ENCODE data around the gene KIFBP. TPM values are rescaled to one million over a fixed set of nuclear protein-coding genes. Genes with fewer than 3 reads are reported as not detected.

Gene KIFBP
- total and polyA plus RNA-seq, 2 donors (not counting 1 experiment from before 2014, with no cell fraction given) = 29.7 to 62.0 TPM

DNA sequence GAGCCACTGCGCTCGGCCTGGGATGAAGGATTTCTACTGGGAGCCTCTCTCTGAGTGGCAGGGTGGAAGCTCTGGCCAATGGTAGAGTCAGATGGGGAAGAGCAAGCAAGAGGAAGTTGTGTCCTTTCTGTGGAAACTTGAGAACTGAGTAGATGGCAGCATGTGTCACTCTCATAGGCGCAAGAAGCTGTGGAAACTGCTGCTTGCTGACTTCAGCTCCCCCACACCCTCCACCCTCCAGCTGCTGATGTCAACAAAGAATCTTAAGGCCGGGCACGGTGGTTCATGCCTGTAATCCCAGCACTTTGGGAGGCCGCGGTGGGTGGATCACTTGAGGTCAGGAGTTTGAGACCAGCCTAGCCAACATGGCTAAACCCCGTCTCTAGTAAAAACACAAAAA lies 59.5 kb downstream of the KIFBP start:
- TF ChIP-seq EZH2 (IDR thresholded peaks at IDR 0.05; ENCODE audit: low read length, missing control alignments) (no peak), CTCF (conservative IDR thresholded peaks at IDR 0.05 in 1 of 2, IDR thresholded peaks at IDR 0.05 in 1 of 2; ENCODE audit: low read depth in 1 of 2, low read length in 2 of 2) (no peak)
- no peak overlapping the region for H3K27ac ChIP-seq (ENCODE audit: insufficient read depth, low read length)
- peak in 1 of 2 donors; percentile 72 for DNase-seq (ENCODE audit: low read depth in 2 of 2)
- H3K79me2 ChIP-seq (ENCODE audit: control insufficient read depth, insufficient read depth, low read length) = no peaks in the 10 kb centered on the region
- H3K4me3 ChIP-seq (replicated peaks in 1 of 4; ENCODE audit: control extremely low read depth in 1 of 4, insufficient read depth in 1 of 4, low read depth in 3 of 4, low read length in 4 of 4) = no peak overlapping the region
- no peaks in the 10 kb centered on the region for H3K36me3 ChIP-seq (ENCODE audit: control insufficient read depth, insufficient read depth, low read length)
- no peaks in the 10 kb centered on the region for H3K27me3 ChIP-seq (ENCODE audit: control insufficient read depth, insufficient read depth, low read length)
- H3K9ac ChIP-seq (ENCODE audit: insufficient read depth, low read length) = no peak overlapping the region
- no peak overlapping the region for H3K4me2 ChIP-seq (ENCODE audit: extremely low read depth, insufficient read depth, low read length)
- H4K20me1 ChIP-seq (ENCODE audit: control insufficient read depth, extremely low read depth, insufficient read depth, low read length) = no peaks in the 10 kb centered on the region
- H2AFZ ChIP-seq (ENCODE audit: low read length) = peak overlapping the region; percentile 26
- H3K9me3 ChIP-seq (ENCODE audit: control insufficient read depth, insufficient read depth, low read depth, low read length) = no peaks in the 10 kb centered on the region
- H3K4me1 ChIP-seq (ENCODE audit: control insufficient read depth, extremely low read depth, insufficient read depth, low read length) = peaks cover 2% of the 10 kb centered on the region

DNA sequence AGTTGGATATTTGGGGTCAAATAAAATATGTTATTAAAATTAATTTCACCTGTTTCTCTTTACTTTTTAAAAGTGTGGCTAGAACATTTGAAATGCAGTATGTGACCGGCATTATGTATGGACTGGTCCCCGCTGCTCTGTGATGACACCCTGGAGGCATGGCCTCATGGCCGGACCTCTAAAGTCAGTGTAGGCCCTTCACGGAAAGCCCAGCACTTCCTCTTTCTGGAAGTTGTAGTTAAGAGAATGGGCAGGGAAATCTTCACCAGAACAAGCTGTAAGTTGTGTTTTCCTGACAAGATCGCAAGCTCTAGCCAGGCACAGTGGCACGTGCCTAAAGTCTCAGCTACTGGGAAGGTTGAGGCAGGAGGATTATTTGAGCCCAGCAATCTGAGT lies 61.0 kb downstream of the KIFBP start:
- Histone ChIP-seq H4K20me1 (ENCODE audit: control insufficient read depth, extremely low read depth, insufficient read depth, low read length) (no peaks in the 10 kb centered on the region), H3K9me3 (ENCODE audit: control insufficient read depth, insufficient read depth, low read depth, low read length) (no peaks in the 10 kb centered on the region), H3K4me3 (replicated peaks in 1 of 4; ENCODE audit: control extremely low read depth in 1 of 4, insufficient read depth in 1 of 4, low read depth in 3 of 4, low read length in 4 of 4) (no peak overlapping the region), H3K79me2 (ENCODE audit: control insufficient read depth, insufficient read depth, low read length) (no peaks in the 10 kb centered on the region), H3K9ac (ENCODE audit: insufficient read depth, low read length) (no peak overlapping the region), H2AFZ (ENCODE audit: low read length) (no peak overlapping the region), H3K4me1 (ENCODE audit: control insufficient read depth, extremely low read depth, insufficient read depth, low read length) (peaks cover 2% of the 10 kb centered on the region), H3K27ac (ENCODE audit: insufficient read depth, low read length) (no peak overlapping the region), H3K36me3 (ENCODE audit: control insufficient read depth, insufficient read depth, low read length) (no peaks in the 10 kb centered on the region), H3K27me3 (ENCODE audit: control insufficient read depth, insufficient read depth, low read length) (no peaks in the 10 kb centered on the region), H3K4me2 (ENCODE audit: extremely low read depth, insufficient read depth, low read length) (no peak overlapping the region)
- no peak for DNase-seq (ENCODE audit: low read depth in 2 of 2)
- no peak for TF ChIP-seq EZH2 (IDR thresholded peaks at IDR 0.05; ENCODE audit: low read length, missing control alignments)
- no peak for TF ChIP-seq CTCF (conservative IDR thresholded peaks at IDR 0.05 in 1 of 2, IDR thresholded peaks at IDR 0.05 in 1 of 2; ENCODE audit: low read depth in 1 of 2, low read length in 2 of 2)

- no peak overlapping the region for H3K9ac ChIP-seq (ENCODE audit: insufficient read depth, low read length)
- H3K27ac ChIP-seq (ENCODE audit: insufficient read depth, low read length) = no peak overlapping the region
- no peaks in the 10 kb centered on the region for H4K20me1 ChIP-seq (ENCODE audit: control insufficient read depth, extremely low read depth, insufficient read depth, low read length)
- H3K4me1 ChIP-seq (ENCODE audit: control insufficient read depth, extremely low read depth, insufficient read depth, low read length) = peaks cover 3% of the 10 kb centered on the region
- H3K79me2 ChIP-seq (ENCODE audit: control insufficient read depth, insufficient read depth, low read length) = no peaks in the 10 kb centered on the region
- H3K36me3 ChIP-seq (ENCODE audit: control insufficient read depth, insufficient read depth, low read length) = no peaks in the 10 kb centered on the region
- no peak overlapping the region for H3K4me3 ChIP-seq (replicated peaks in 1 of 4; ENCODE audit: control extremely low read depth in 1 of 4, insufficient read depth in 1 of 4, low read depth in 3 of 4, low read length in 4 of 4)
- H3K27me3 ChIP-seq (ENCODE audit: control insufficient read depth, insufficient read depth, low read length) = no peaks in the 10 kb centered on the region
- DNase-seq (ENCODE audit: low read depth in 2 of 2) = peak; percentile 36 to 46
- TF ChIP-seq EZH2 (IDR thresholded peaks at IDR 0.05; ENCODE audit: low read length, missing control alignments) = no peak
- TF ChIP-seq CTCF (conservative IDR thresholded peaks at IDR 0.05 in 1 of 2, IDR thresholded peaks at IDR 0.05 in 1 of 2; ENCODE audit: low read depth in 1 of 2, low read length in 2 of 2) = no peak
- no peak overlapping the region for H3K4me2 ChIP-seq (ENCODE audit: extremely low read depth, insufficient read depth, low read length)
- H3K9me3 ChIP-seq (ENCODE audit: control insufficient read depth, insufficient read depth, low read depth, low read length) = no peaks in the 10 kb centered on the region
- no peak overlapping the region for H2AFZ ChIP-seq (ENCODE audit: low read length)
Observed at GRCh38 chr10:69051303-69051702, 62.7 kb downstream of the KIFBP start.
